Stimulated activated CD8-positive, alpha-beta memory T cell treated with anti-CD3 and anti-CD28 coated beads, Interleukin-7, amount 100 ng/mL, for 48 hours (primary cell): ENCODE results near the gene ALOX15B.
"Not testable (repeated sequence)": the region's sequence is repeated elsewhere in the genome, so short reads cannot be mapped to it uniquely, and the experiment has no call there.

Experiments used
- DNase-seq, 2 donors: peaks; one replicate each; pipeline ENCODE4 v3.0.0-alpha.2; 2020; ENCODE audit warnings: low read depth in 1 of 2; ENCODE audit errors: extremely low read depth in 1 of 2

ALOX15B gene

DNA sequence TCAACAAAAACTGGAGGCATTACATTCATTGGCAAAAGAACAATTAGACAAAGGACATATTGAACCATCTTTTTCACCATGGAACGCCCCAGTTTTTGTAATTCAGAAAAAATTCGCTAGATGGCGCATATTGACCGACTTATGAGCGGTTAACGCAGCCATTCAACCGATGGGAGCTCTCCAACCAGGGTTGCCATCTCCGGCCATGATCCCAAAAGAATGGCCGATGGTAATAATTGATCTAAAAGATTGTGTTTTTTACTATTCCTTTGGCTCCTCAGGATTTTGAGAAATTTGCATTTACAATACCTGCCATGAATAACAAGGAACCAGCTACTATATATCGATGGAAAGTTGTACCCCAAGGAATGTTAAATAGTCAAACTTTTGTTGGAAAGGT, 21.4 kb downstream of the ALOX15B start:
- no peak for DNase-seq

DNA sequence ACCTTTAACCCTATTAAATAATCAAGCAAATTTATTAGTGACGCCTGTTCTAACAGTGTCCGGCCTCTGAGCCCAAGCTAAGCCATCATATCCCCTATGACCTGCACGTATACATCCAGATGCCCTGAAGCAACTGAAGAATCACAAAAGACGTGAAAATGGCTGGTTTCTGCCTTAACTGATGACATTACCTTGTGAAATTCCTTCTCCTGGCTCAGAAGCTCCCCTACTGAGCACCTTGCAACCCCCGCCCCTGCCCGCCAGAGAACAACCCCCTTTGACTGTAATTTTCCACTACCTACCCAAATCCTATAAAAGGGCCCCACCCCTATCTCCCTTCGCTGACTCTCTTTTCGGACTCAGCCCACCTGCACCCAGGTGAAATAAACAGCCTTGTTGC, 23.0 kb downstream of the ALOX15B start:
- DNase-seq = not testable (repeated sequence)

DNA sequence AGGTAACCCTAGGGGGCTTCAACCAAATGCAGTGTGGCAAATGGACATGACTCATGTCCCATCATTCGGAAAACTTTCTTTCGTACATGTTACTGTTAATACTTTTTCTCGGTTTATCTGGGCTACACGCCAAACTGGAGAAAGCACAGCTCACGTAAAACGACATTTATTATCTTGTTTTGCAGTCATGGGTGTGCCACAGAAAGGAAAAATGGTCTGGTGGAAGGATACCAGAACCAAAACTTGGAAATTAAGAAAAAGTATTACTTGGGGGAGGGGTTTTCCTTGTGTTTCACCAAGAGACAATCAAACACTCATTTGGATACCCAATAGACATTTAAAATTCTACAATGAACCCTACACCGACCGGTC, 23.6 kb downstream of the ALOX15B start:
- DNase-seq = no peak

DNA sequence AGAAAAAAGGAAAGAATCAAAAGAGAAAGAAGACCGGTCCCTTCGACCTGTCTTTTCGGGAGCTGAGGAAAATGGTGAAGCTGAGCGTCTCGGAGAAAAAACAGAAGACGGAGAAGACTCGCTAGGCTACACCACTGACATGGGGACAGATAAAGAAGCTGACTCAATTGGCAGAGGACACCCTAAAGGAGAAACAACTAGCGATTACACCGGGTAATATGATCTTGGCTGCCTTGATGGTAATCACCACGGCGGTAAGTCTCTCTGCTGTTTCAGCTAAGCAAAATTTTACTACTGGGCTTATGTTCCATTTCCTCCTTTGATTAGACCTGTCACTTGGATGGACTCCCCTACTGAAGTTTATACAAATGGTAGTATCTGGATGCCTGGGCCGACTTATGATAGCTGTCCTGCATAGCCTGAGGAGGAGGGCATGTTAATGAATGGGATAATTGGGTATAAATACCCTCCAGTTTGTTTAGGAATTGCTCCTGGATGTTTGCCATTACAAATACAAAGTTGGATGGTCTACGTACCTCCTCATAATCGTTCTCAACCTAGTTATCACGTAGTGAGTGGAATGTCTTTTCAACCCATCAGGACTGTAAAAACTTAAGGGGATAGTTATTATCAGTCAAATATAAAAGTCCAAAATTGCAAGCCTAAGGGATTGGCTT, 24.1 kb downstream of the ALOX15B start:
- DNase-seq = no peak

DNA sequence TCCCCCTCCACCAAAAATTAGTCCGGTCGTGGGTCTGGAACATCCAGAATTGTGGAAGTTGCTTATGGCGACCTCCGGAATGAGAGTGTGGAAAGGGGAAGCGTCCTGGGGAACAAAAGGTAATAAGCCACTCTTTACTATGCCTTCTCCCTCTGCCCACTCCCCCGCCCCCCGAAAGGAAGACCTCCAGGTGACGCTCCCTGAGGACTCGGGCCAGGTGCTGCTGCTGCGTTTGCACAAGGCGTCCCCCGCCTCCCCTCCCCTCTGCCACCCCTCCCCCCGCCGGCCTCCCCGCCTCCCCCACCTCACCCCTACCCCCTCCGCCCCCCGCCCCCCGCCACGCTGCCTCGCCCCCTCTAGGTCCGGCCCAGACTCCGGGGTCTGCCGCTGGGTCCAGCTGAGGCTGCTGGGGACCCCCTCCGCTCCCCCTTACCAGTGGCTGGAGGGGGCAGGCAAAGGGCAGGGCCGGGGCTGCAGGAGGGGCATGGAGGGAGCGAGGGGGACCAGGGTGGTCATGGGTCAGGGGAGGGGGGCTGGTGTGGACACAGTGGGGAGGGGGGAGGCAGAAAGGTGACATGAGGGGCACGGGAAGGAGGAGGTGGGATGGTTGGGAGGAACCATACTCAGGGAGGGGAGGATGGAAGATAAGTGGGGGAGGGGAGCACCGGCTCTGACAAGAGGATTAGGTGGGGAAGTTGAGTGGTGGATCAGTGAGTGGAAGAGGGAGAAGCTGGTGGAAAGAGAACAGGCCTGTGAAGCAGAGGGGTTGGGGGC, 25.1 kb downstream of the ALOX15B start:
- no peak for DNase-seq

DNA sequence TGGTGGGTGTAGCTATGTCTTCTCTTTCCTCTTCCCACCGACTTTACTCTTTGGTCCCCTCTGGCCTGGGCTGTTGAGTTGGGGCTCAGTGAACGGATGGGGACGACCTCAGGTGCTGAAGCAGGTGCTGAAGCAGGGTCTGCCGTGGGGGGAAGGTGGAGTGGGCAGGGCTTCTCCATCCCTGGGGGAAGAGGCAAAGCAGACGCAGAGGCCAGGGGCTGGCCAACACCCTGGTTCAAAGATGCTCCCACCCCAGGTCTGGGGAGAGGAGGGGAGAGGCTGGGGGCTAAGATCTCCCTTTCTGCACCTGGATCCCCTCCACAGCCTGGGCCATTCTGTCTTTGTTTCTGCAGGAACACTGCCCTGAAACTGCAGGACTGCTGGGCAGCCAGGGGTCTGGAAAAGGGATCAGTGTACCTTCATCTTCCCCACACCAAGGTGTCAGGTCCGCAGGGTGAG, 25.7 kb downstream of the ALOX15B start:
- no peak for DNase-seq

DNA sequence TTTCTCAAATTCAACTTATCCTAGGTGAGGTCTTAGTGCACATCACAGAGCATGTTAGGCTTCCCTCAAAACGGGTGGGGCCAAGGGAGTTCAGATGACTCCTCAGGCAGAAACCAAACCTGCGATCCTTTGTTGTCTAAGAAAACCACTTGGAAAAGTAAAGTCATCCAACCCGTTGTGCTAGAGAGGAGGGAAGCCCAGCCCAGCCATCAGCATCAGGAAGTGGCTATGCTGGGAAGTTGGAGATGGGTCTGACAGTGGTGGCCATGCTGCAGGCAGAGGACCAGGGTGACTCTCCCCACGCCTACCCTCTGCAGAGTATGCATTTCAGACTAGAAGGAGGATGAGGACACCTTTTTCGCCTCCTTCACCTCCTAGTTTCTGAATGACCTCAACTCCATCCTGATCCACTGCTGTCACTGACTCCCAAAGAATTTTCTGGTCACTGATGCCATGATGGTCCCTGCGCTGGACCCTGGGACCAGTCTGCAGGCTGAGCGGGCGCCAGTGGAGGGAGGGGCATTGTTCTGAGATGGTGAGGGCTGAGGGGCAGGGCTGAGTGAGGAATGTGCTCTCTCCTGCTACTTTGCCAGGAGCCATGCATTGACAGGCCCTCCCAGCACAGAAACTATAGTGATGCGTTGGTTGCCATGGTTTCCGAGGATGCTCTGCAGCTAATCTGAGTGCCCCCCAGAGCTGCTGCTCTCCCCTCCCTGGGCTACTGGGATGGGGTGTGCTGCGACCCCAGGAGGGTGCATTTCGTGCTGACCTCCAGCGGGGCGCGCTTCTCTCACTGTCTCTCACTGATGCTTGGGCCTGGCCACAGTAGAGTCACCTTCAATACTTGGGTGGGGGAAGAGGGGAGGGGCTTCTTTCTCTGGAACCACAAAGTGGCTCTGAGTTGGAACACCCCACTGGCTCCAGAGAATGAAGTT, 28.2 kb downstream of the ALOX15B start:
- DNase-seq = no peak

DNA sequence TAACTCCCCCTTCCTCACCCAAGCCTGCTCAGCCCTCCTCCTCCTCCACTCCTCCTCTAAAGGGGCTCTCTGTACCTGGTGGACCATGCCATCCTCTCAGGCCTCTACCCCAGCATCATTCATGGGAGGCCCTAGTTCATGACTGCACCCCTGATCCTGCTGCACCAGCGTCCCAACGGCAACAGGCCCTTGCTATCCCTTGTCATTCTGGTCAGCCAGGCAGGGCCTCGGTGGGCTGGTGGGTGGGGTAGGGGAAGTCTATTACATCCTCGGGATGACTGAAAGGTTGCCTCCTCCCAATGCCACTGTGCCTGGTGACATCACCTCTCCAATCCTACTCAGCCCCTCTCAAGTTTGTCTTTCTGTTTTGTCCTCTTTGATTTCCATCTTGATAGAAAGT, 28.9 kb downstream of the ALOX15B start:
- no peak for DNase-seq

DNA sequence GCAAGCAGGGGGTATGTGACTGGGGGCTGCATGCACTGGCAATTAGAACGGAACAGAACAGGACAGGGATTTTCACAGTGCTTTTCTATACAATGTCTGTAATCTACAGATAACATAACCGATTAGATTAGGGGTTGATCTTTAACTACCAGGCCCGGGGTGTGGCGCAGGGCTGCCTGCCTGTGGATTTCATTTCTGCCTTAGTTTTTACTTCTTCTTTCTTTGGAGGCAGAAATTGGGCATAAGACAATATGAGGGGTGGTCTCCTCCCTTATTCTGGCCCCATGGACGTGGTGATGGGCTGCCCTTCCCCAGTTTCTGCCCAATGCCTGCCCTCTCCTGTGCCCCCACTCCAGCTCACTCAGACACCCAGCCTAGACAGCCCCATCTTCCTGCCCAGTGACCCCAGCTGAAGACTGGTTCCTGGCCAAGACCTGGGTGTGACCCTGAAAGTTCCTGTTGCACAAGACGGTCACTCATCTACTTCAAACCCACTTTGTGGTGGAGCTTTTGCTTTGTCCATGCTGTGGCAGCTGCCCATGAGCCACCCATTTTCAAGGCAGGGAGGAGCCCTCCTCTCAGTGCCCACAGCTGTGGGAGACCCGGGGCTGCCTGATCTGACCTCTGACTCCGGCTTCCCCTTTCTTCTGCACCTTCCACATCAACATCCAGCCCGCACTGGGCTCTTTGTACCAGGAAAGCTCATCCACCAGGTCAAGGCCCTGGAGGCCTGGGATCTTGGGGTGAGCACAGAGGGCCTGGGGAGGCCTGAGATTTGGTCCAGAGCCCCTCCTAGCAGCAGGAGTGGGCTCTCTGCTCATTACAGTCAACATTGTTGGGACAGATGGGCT, 30.1 kb downstream of the ALOX15B start:
- no peak for DNase-seq

DNA sequence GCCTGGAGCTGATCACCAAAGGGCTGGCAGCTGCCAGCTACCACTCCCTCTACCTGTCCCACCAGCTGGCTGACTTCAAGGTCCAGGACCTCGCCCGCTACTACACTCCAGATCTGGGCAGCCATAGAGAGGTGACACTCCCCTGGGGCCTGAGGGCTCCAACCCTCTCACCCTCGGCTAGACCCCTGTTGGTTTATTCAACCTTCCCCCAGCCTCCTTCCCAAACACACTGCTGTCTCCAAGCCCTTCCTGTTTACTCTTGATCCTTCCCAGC, 30.7 kb downstream of the ALOX15B start:
- no peak for DNase-seq

DNA sequence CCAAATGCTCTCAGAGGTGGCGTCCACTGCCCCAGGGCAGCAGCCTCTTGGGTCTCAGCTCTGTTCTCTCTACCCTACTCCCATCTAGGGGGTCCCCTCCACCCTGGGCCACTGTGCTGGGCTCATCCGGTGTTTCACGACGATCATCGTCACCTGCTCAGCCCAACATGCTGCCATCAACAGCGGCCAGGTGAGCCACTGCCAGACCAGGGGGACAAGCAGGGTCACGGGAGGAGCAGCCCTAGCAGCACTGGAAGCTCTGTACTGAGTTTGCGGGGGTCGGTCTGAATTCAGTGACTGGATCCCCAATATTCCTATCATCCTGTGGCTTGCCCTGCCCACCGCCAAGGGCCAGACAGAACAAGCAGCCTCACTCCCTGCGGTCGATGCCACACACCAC, 32.6 kb downstream of the ALOX15B start:
- DNase-seq = no peak

DNA sequence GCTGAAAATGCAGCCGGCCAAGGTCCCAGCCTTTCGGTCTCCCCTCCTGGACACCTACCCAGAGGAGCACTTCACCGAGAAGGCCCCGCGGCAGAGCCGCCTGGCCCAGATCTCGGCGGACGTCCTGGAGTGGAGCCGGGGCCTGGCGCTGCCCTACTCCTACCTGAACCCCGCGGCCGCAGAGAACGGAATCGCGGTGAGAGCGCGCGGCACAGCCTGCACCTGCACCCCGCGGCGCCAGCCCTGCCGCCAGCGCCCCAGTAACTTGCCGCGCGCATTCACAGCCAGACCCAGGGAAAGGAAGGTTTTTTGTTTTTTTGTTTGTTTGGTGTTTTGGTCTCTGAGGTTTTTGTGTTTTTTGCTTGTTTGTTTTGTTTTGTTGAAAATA, 33.5 kb downstream of the ALOX15B start:
- DNase-seq = no peak

DNA sequence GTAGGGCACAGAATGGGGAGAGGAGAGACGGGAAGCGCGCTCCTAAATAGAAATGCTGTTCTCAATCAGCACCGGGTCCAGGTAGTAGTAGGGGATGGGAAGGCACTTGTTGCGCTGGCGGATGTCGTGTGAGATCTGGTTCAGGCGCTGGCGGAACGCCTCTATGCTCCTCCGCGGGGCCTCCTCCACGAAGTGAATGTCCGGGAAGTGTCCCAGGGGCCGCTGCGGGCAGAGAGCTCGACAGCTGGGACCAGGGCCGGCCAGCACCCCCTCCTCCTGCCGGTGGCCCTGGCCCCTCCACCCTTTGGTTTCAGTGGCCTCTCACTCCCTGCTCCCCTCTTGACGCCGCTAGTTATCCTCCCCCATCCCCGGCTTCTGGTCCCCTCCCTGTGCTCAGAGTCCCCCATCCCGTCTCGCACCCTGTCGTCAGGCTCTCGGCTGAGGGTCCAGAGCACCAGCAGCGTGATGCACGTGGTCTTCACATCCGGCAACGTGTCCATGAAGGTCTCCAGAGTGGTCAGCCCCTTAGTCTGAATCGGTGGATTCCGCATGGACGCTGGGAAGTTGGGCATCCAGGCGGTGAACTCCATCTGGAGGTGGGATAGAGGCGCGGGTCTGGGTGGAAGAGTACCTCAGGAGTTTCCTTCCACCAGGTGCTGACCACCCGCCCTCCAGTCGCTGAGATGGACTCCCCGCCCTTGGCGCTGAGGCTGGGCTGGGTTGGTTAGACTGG, 34.0 kb downstream of the ALOX15B start:
- no peak for DNase-seq

DNA sequence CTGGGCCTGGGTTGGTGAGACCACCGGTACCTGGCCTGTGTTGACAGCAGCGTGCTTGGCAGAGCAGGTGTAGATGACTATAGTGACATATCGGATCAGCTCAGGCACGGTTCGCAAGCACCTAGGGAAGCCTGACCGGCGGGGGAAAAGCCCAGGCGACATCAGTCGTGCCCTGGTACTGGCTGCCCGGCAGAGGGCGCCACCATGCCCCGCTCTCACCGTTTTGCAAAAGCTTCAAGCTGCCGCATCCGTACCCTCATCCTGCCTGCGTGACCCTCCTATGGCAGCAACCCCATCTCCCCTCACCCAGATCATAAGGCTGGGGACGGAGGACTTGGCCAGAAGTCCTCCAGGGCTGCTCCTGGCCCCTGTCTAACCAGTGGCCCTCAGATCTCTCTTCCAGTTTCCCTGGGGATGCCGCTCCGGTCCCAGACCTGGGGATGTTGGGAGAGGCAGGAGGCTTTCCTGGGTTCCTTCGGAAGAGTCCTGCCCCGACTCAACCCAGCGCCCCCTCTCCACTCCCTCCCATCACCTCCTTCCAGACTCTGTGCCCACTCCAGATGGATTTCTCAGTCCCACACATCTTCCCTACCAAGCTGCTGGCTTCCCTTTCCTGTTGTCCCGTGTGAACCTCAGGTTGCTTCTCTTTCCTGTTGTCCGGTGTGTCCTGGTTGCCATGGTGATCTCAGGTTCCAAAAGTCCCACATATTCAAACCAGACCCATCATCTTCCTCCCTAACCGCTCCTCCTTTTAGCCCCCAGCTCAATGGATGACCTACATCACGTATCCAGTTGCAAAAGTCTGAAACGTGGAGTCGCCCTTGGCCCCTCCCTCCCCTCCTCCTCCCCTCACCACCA, 35.0 kb downstream of the ALOX15B start:
- DNase-seq = peak; percentile 64 to 72

DNA sequence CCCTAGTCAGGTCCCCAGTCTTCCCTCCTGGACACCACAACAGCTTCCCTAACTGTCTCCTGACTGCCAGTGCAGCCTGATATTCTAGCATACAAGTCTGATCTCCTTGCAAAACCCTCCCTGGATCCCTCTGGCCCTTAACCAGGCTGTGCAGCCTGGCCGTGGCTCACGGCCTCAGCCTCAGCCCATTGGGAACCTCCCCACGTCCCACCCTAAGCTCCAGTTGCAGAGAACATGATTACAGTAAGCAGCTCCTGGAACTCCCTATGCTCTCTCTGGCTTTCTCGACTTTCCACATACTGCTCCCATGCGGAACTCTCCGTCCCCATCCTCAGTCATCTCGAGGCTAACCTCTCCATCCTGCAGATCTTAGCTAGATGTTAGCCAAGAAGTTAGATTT, 35.7 kb downstream of the ALOX15B start:
- DNase-seq = no peak

DNA sequence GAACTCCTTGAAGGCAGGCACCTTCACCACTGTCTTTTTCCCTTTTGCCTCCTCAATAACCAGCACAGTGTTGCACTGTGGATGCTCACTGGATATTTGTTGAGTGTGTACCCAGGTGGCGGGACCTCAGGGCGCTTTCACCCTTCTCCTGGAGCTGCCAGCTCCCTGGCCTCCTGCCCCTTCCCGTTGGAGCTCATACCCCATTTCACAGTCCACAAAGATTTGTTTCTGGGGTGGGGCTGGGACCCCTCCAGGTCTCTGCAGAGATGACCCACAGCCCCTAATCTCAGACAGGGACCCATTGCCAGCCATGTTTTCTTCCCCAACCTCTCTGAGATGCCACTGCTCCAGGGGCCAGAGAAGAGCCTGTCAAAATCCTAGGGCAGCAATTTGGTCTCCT, 36.2 kb downstream of the ALOX15B start:
- DNase-seq = no peak

DNA sequence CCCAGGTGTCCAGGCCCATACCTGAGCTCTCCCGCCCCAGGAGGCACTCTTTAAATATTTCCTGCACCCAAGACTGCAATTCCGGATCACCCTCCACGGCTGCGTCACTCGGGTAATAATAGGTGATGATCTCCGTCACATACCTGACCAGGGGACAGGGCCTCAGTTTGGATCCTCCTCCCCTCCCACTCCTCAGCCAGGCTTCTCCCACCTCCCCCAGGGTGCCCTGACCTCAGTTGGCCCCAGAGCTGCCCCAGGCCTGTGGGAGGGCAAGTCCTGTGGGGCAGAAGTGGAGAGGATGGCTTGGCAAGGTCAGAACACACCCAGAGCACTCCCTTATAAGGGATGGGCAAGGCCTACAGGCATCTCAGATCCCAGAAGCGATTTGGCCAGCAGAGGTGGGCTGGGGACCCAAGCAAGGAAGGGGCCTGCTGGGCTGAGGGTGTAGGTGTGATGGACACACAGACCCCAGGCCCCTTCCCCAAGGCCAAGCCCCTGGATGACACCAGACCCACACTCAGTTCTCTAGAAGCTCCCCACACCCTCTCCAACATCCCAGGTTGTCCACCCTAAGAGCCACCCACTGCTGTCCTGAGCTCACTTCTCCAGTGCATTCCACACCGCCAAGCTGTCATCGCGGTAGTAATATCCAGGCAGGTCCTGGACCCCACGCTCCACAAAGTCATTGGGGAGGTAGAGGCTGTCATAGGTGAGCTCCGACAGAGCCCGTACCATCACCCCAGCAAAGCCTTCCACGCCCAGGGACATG, 36.9 kb downstream of the ALOX15B start:
- DNase-seq = no peak

DNA sequence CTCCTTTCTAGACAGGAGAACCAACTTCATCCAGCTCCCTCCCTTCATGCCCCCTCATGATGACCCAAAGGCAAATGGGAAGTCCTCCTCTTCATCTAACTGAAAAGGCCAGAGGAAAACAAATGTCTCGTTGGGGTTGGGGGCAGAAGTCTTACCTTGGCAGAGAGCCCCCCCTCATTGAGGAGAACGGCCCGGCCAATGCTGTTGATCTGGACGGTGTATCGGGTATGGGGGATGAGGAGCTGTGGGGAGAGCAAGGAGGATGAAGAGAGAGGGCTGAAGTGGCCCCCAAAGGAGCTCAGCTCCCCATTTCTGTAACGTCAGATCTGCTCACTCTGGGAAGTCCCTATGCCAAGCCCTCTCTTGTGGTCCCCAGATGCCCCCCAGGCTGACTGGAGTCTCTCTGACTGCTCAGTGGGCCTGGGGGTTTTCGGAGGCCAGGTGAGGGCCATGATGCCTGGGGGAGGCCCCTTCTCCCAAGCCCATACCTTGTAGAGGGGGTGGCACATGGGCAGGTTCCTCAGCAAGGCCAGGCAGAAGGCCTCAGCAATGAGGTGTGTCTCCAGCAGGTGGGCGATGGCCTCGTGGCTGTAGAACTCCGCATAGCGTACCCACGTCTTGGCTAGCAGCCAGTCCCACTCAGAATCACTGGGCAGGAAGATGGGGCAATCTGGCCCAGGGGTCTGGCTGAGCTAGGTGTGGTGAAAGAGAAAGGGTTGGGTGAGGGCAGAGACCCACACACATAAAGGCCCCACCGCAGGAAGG, 37.8 kb downstream of the ALOX15B start:
- no peak for DNase-seq
